GM23248 (cell line): ENCODE results near the gene TNFSF8. TPM values are rescaled to one million over a fixed set of nuclear protein-coding genes. Genes with fewer than 3 reads are reported as not detected.
A peak's percentile ranks its signal among the peaks of the same experiment; 100 is the strongest.

Experiments used
- DNase-seq: peaks from one replicate; pipeline ENCODE4 v3.0.0-alpha.2; 2015
- H2AFZ ChIP-seq: fragments of 200-600 bp; sonication (generic); 2 replicates; pipeline ENCODE4 v1.6.1; 2016; ENCODE audit warnings: antibody characterized with exemption
- H3F3A ChIP-seq: fragments of 200-600 bp; sonication (generic); 2 replicates; pipeline ENCODE4 v1.6.1; 2016; ENCODE audit warnings: mild to moderate bottlenecking, antibody characterized with exemption, mixed run types; ENCODE audit not compliant: insufficient read depth
- H3K27ac ChIP-seq: fragments of 200-600 bp; sonication (generic); 2 replicates; pipeline ENCODE4 v1.5.1; 2016; ENCODE audit warnings: mild to moderate bottlenecking
- H3K27me3 ChIP-seq: fragments of 200-600 bp; sonication (generic); replicated peaks from 2 replicates; pipeline ENCODE4 v1.6.1; 2016; ENCODE audit warnings: mild to moderate bottlenecking; ENCODE audit not compliant: insufficient read depth
- H3K36me3 ChIP-seq: fragments of 200-600 bp; sonication (generic); 2 replicates; pipeline ENCODE4 v1.6.1; 2016; ENCODE audit warnings: low read depth, mild to moderate bottlenecking
- H3K4me1 ChIP-seq: fragments of 200-600 bp; sonication (generic); 2 replicates; pipeline ENCODE4 v1.6.1; 2016; ENCODE audit warnings: mild to moderate bottlenecking; ENCODE audit not compliant: insufficient read depth
- H3K4me2 ChIP-seq: fragments of 200-600 bp; sonication (generic); one replicate; pipeline ENCODE4 v1.6.1; 2016; ENCODE audit warnings: mild to moderate bottlenecking; ENCODE audit not compliant: unreplicated experiment
- H3K4me3 ChIP-seq: fragments of 200-600 bp; sonication (generic); 2 replicates; pipeline ENCODE4 v1.5.1; 2016; ENCODE audit warnings: mild to moderate bottlenecking
- H3K79me2 ChIP-seq: fragments of 200-600 bp; sonication (generic); 2 replicates; pipeline ENCODE4 v1.6.1; 2016; ENCODE audit warnings: mild to moderate bottlenecking; ENCODE audit not compliant: insufficient read depth
- H3K9ac ChIP-seq: fragments of 200-600 bp; sonication (generic); 2 replicates; pipeline ENCODE4 v1.6.1; 2016; ENCODE audit warnings: mild to moderate bottlenecking
- H3K9me2 ChIP-seq: fragments of 200-600 bp; sonication (generic); 2 replicates; pipeline ENCODE4 v1.6.1; 2016; ENCODE audit warnings: mixed run types, mild to moderate bottlenecking, moderate library complexity; ENCODE audit not compliant: insufficient read depth
- H3K9me3 ChIP-seq: fragments of 200-600 bp; sonication (generic); one replicate; pipeline ENCODE4 v1.6.1; 2017; ENCODE audit warnings: low read depth
- H4K20me1 ChIP-seq: fragments of 200-600 bp; sonication (generic); 2 replicates; pipeline ENCODE4 v1.6.0; 2016; ENCODE audit not compliant: insufficient read depth
- EZH2 ChIP-seq: fragments of 200-600 bp; sonication (generic); IDR thresholded peaks from 2 replicates; pipeline ENCODE4 v1.6.1; 2018; ENCODE audit warnings: antibody characterized with exemption, mild to moderate bottlenecking; ENCODE audit not compliant: insufficient read depth, poor library complexity, severe bottlenecking
- EZH2phosphoT487 ChIP-seq: fragments of 200-600 bp; sonication (generic); IDR thresholded peaks from 2 replicates; pipeline ENCODE4 v1.6.1; 2018; ENCODE audit warnings: antibody characterized with exemption, moderate library complexity, mild to moderate bottlenecking, low read depth; ENCODE audit not compliant: insufficient read depth
- WGBS, 2 experiments: methylation state at CpG; one replicate each; pipeline ENCODE4 v1.1.6; 2015 to 2017; ENCODE audit warnings: low lambda C conversion rate in 2 of 2, low coverage in 1 of 2; ENCODE audit errors: missing lambda C conversion rate in 2 of 2; 5-methylcytosine and 5-hydroxymethylcytosine counted together
- in situ Hi-C: fragments of 300-500 bp; cut with MboI; formaldehyde crosslinking; loops from 2 replicates; pipeline ENCODE4 v1.15.0; 2020
- polyA plus RNA-seq: library from polyadenylated mRNA; unstranded; fragments of >200 nt; fragmentation: Nextera tagmentation; extraction: Ambion mirVana; gene quantifications from 2 replicates; pipeline ENCODE4 v1.2.1, GENCODE V29; 2016
- total RNA-seq: library from RNA; depleted of rRNA; stranded (reverse); fragments of >200 nt; shearing (Covaris generic); gene quantifications from 2 replicates; pipeline ENCODE4 v1.2.3, GENCODE V29; 2014

TNFSF8 gene
- total and polyA plus RNA-seq, 2 experiments from 2014 or later: not detected

- H3F3A ChIP-seq: peaks cover 23% of the 10 kb centered on the region
- WGBS, 2 experiments: 27 to 36% methylated on average over 2 of the region's 2 CpGs
- H4K20me1 ChIP-seq: no peaks in the 10 kb centered on the region
- no peak overlapping the region for H3K27ac ChIP-seq
- TF ChIP-seq EZH2: no peak
- no peak for TF ChIP-seq EZH2phosphoT487
- H2AFZ ChIP-seq: no peak overlapping the region
- in situ Hi-C loops: no loop called here
- no peaks in the 10 kb centered on the region for H3K36me3 ChIP-seq
- no peaks in the 10 kb centered on the region for H3K9me3 ChIP-seq
- peaks cover 25% of the 10 kb centered on the region for H3K4me1 ChIP-seq
- peak; percentile 69 for DNase-seq
- no peak overlapping the region for H3K4me2 ChIP-seq
- no peak overlapping the region for H3K4me3 ChIP-seq
- H3K79me2 ChIP-seq: no peaks in the 10 kb centered on the region
- no peak overlapping the region for H3K9ac ChIP-seq
- no peaks in the 10 kb centered on the region for H3K27me3 ChIP-seq
- no peaks in the 10 kb centered on the region for H3K9me2 ChIP-seq
Observed at GRCh38 chr9:114911167-114911821, 19.1 kb downstream of the TNFSF8 start.

GRCh38 chr9:114910541-114910940 is 19.9 kb downstream of the TNFSF8 start:
- H3K4me1 ChIP-seq: peaks cover 25% of the 10 kb centered on the region
- H3K27me3 ChIP-seq: no peaks in the 10 kb centered on the region
- H2AFZ ChIP-seq: no peak overlapping the region
- H3K36me3 ChIP-seq: no peaks in the 10 kb centered on the region
- no peaks in the 10 kb centered on the region for H3K79me2 ChIP-seq
- no peak overlapping the region for H3K27ac ChIP-seq
- H3F3A ChIP-seq: peaks cover 23% of the 10 kb centered on the region
- H4K20me1 ChIP-seq: no peaks in the 10 kb centered on the region
- no peaks in the 10 kb centered on the region for H3K9me3 ChIP-seq
- in situ Hi-C loops: no loop called here
- H3K9ac ChIP-seq: no peak overlapping the region
- no peak overlapping the region for H3K4me2 ChIP-seq
- WGBS, 2 experiments: 84 to 94% methylated on average over 4 of the region's 4 CpGs
- peak; percentile 56 for DNase-seq
- TF ChIP-seq EZH2 (no peak), EZH2phosphoT487 (no peak)
- no peak overlapping the region for H3K4me3 ChIP-seq
- no peaks in the 10 kb centered on the region for H3K9me2 ChIP-seq

DNA sequence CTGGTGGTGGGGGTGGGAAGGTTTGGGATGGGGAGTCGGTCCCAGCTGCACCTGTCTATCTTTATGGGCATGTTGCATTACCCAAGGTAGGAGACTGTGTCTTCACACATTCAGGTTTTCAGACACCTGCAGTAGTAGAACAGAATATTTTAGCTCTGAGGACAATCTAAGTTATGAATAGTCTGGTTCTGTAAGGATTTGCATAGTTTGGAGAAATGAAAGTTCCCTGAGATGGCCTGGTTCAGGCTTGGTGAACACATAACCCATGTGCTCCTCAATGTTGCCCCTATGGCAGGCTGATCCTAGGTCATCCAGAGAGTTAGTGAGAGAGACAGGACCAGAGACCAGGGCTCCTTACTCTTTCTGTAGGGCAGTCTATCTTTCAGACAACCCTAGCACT is 20.7 kb downstream of the TNFSF8 start:
- H3K27ac ChIP-seq: no peak overlapping the region
- no peaks in the 10 kb centered on the region for H3K9me3 ChIP-seq
- no peak overlapping the region for H3K4me3 ChIP-seq
- TF ChIP-seq EZH2 (no peak), EZH2phosphoT487 (no peak)
- H3K9me2 ChIP-seq: no peaks in the 10 kb centered on the region
- 92 to 95% methylated on average over 1 of the region's 1 CpG for WGBS, 2 experiments
- in situ Hi-C loops: loop anchor here (5.0 kb wide), 2 partner anchors 167 to 232 kb away; no protein-coding TSS in a partner anchor
- H3K36me3 ChIP-seq: no peaks in the 10 kb centered on the region
- H4K20me1 ChIP-seq: no peaks in the 10 kb centered on the region
- no peak overlapping the region for H2AFZ ChIP-seq
- H3K4me2 ChIP-seq: no peak overlapping the region
- H3K27me3 ChIP-seq: no peaks in the 10 kb centered on the region
- H3K4me1 ChIP-seq: peaks cover 25% of the 10 kb centered on the region
- no peaks in the 10 kb centered on the region for H3K79me2 ChIP-seq
- DNase-seq: no peak
- H3K9ac ChIP-seq: no peak overlapping the region
- H3F3A ChIP-seq: peaks cover 23% of the 10 kb centered on the region

GRCh38 chr9:114908805-114909448 is 21.5 kb downstream of the TNFSF8 start:
- no peaks in the 10 kb centered on the region for H4K20me1 ChIP-seq
- no peak overlapping the region for H2AFZ ChIP-seq
- H3K4me1 ChIP-seq: peaks cover 25% of the 10 kb centered on the region
- H3F3A ChIP-seq: peaks cover 23% of the 10 kb centered on the region
- no peaks in the 10 kb centered on the region for H3K79me2 ChIP-seq
- DNase-seq: peak; percentile 73
- H3K4me2 ChIP-seq: peak overlapping the region; percentile 13
- H3K9me3 ChIP-seq: no peaks in the 10 kb centered on the region
- 65 to 67% methylated on average over 6 of the region's 6 CpGs for WGBS, 2 experiments
- no peak overlapping the region for H3K4me3 ChIP-seq
- H3K36me3 ChIP-seq: no peaks in the 10 kb centered on the region
- H3K9me2 ChIP-seq: no peaks in the 10 kb centered on the region
- H3K27me3 ChIP-seq: no peaks in the 10 kb centered on the region
- in situ Hi-C loops: loop anchor here (5.0 kb wide), 2 partner anchors 167 to 232 kb away; no protein-coding TSS in a partner anchor
- no peak for TF ChIP-seq EZH2phosphoT487
- TF ChIP-seq EZH2: no peak
- no peak overlapping the region for H3K27ac ChIP-seq
- H3K9ac ChIP-seq: no peak overlapping the region
